GM23338 (cell line): ENCODE results near the gene KIFC1. TPM values are rescaled to one million over a fixed set of nuclear protein-coding genes. Genes with fewer than 3 reads are reported as not detected.
"Not testable (repeated sequence)": the region's sequence is repeated elsewhere in the genome, so short reads cannot be mapped to it uniquely, and the experiment has no call there.

Source experiments
- ATAC-seq: fragments of 200-7000 bp; cut with Tn5 transposase; 3 replicates; pipeline ENCODE4 v1.9.1; 2020
- DNase-seq: peaks from one replicate; pipeline ENCODE4 v3.0.0-alpha.2; 2015; ENCODE audit warnings: low spot score
- H2AFZ ChIP-seq: fragments of 200-600 bp; sonication (generic); 2 replicates; pipeline ENCODE4 v1.8.0; 2016; ENCODE audit warnings: antibody characterized with exemption, mild to moderate bottlenecking, moderate library complexity
- H3F3A ChIP-seq: fragments of 200-600 bp; sonication (generic); replicated peaks from 2 replicates; pipeline ENCODE4 v1.8.0; 2017; ENCODE audit warnings: antibody characterized with exemption, mixed run types, low read depth
- H3K27ac ChIP-seq: fragments of 200-600 bp; sonication (generic); 2 replicates; pipeline ENCODE4 v1.6.1; 2016; ENCODE audit warnings: low read depth
- H3K27me3 ChIP-seq: fragments of 200-600 bp; sonication (generic); 2 replicates; pipeline ENCODE4 v1.8.0; 2016; ENCODE audit warnings: mild to moderate bottlenecking, mixed run types, moderate library complexity; ENCODE audit not compliant: insufficient read depth
- H3K36me3 ChIP-seq: fragments of 200-600 bp; sonication (generic); 2 replicates; pipeline ENCODE4 v1.8.0; 2016; ENCODE audit warnings: mild to moderate bottlenecking; ENCODE audit not compliant: insufficient read depth
- H3K4me1 ChIP-seq: fragments of 200-600 bp; sonication (generic); 2 replicates; pipeline ENCODE4 v1.8.0; 2016; ENCODE audit warnings: mild to moderate bottlenecking, moderate library complexity; ENCODE audit not compliant: insufficient read depth
- H3K4me2 ChIP-seq: fragments of 200-600 bp; sonication (generic); 2 replicates; pipeline ENCODE4 v1.7.1; 2017; ENCODE audit warnings: mixed run types
- H3K4me3 ChIP-seq: fragments of 200-600 bp; sonication (generic); 2 replicates; pipeline ENCODE4 v1.6.1; 2016; ENCODE audit warnings: mixed run types
- H3K79me2 ChIP-seq: fragments of 200-600 bp; sonication (generic); replicated peaks from 2 replicates; pipeline ENCODE4 v1.8.0; 2017; ENCODE audit warnings: mild to moderate bottlenecking; ENCODE audit not compliant: insufficient read depth
- H3K9me2 ChIP-seq: fragments of 200-600 bp; sonication (generic); 2 replicates; pipeline ENCODE4 v1.8.0; 2017; ENCODE audit not compliant: insufficient read depth
- H4K20me1 ChIP-seq: fragments of 200-600 bp; sonication (generic); replicated peaks from 2 replicates; pipeline ENCODE4 v1.8.0; 2017; ENCODE audit warnings: mild to moderate bottlenecking; ENCODE audit not compliant: insufficient read depth
- H3K27ac Mint-ChIP-seq: 2 replicates; pipeline ENCODE4 v1.8.0; 2020; ENCODE audit warnings: inconsistent platforms, mild to moderate bottlenecking, moderate library complexity, mixed read lengths
- H3K27me3 Mint-ChIP-seq: 3 replicates; pipeline ENCODE4 v1.8.0; 2022; ENCODE audit warnings: low read depth, mild to moderate bottlenecking, moderate library complexity, mixed read lengths, inconsistent platforms; ENCODE audit not compliant: insufficient read depth, poor library complexity
- H3K36me3 Mint-ChIP-seq: 3 replicates; pipeline ENCODE4 v1.8.0; 2021; ENCODE audit warnings: low read depth, mild to moderate bottlenecking, inconsistent platforms, moderate library complexity, mixed read lengths
- H3K4me1 Mint-ChIP-seq: 3 replicates; pipeline ENCODE4 v1.8.0; 2020; ENCODE audit warnings: mild to moderate bottlenecking, inconsistent platforms, mixed read lengths
- H3K4me3 Mint-ChIP-seq: 3 replicates; pipeline ENCODE4 v1.8.0; 2021; ENCODE audit warnings: moderate library complexity, mild to moderate bottlenecking, inconsistent platforms, mixed read lengths
- H3K9me3 Mint-ChIP-seq: 3 replicates; pipeline ENCODE4 v1.8.0; 2020; ENCODE audit warnings: moderate library complexity, mild to moderate bottlenecking, inconsistent platforms, mixed read lengths
- CREB1 ChIP-seq: fragments of 250-450 bp; sonication (Bioruptor Pico); IDR thresholded peaks from 2 replicates; pipeline ENCODE4 v1.5.0; 2020; ENCODE audit warnings: low read depth, mild to moderate bottlenecking, moderate library complexity
- EZH2 ChIP-seq: fragments of 200-600 bp; sonication (generic); IDR thresholded peaks from one replicate; pipeline ENCODE4 v1.8.0; 2017; ENCODE audit warnings: antibody characterized with exemption, mild to moderate bottlenecking, low read depth; ENCODE audit not compliant: unreplicated experiment
- EZH2phosphoT487 ChIP-seq: fragments of 200-600 bp; sonication (generic); IDR thresholded peaks from one replicate; pipeline ENCODE4 v1.8.1; 2018; ENCODE audit warnings: antibody characterized with exemption; ENCODE audit not compliant: unreplicated experiment
- JUNB ChIP-seq: IDR thresholded peaks from one replicate; pipeline ENCODE4 v1.6.1; 2016; ENCODE audit warnings: antibody characterized with exemption; ENCODE audit not compliant: unreplicated experiment
- STAT1 ChIP-seq: IDR thresholded peaks from one replicate; pipeline ENCODE4 v1.6.1; 2016; ENCODE audit warnings: antibody characterized with exemption; ENCODE audit not compliant: unreplicated experiment
- ZNF331 ChIP-seq: fragments of 250-450 bp; sonication (Bioruptor Pico); IDR thresholded peaks from 2 replicates; pipeline ENCODE4 v1.5.0; 2020; ENCODE audit warnings: low read depth, mild to moderate bottlenecking, moderate library complexity
- polyA plus RNA-seq: library from polyadenylated mRNA; unstranded; fragments of >200 nt; fragmentation: Nextera tagmentation; extraction: Ambion mirVana; gene quantifications from 2 replicates; pipeline ENCODE4 v1.2.1, GENCODE V29; 2016
- total RNA-seq: library from RNA; depleted of rRNA; stranded (reverse); fragments of >200 nt; shearing (Covaris generic); gene quantifications from 2 replicates; pipeline ENCODE4 v1.2.3, GENCODE V29; 2014
- TF ChIP-seq, protein P1 (sequence below): IDR thresholded peaks from 2 replicates; pipeline ENCODE4 v1.6.1; 2016; ENCODE audit warnings: antibody characterized with exemption
- TF ChIP-seq, protein P2 (sequence below), 2 experiments: fragments of 200-600 bp in 1 of 2; sonication (generic) in 1 of 2; conservative IDR thresholded peaks; 2 replicates each; pipeline versions ENCODE4 v1.5.1 to v1.6.1; 2016 to 2017; ENCODE audit warnings: antibody characterized with exemption in 2 of 2, low read depth in 2 of 2, mild to moderate bottlenecking in 2 of 2, moderate library complexity in 1 of 2
- TF ChIP-seq, protein P3 (sequence below): IDR thresholded peaks from one replicate; pipeline ENCODE4 v1.6.1; 2018; ENCODE audit warnings: antibody characterized with exemption; ENCODE audit not compliant: unreplicated experiment

Gene KIFC1
- total and polyA plus RNA-seq, 2 experiments from 2014 or later, result 10.3 to 61.7 TPM

DNA sequence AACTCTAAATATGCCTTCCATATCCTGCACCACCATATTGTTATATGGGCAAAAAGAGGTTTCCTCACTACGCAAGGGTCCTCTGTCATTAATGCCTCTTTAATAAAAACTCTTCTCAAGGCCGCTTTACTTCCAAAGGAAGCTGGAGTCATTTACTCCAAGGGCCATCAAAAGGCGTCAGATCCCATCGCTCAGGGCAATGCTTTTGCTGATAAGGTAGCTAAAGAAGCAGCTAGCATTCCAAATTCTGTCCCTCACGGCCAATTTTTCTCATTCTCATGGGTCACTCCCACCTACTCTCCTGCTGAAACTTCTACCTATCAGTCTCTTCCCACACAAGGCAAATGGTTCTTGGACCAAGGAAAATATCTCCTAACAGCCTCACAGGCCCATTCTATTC is 43.8 kb upstream of the KIFC1 start:
- Histone ChIP-seq H3K9me2 (no peaks in the 10 kb centered on the region), H3K27me3 (no peaks in the 10 kb centered on the region), H3F3A (0 out of 2 replicates have a peak, but pooled peaks cover 3% of the 10 kb centered on the region), H4K20me1 (no peaks in the 10 kb centered on the region), H3K79me2 (no peaks in the 10 kb centered on the region), H3K27ac (no peak overlapping the region), H3K36me3 (no peaks in the 10 kb centered on the region), H3K4me2 (no peak overlapping the region), H2AFZ (no peak overlapping the region), H3K4me1 (peaks cover 8% of the 10 kb centered on the region; the same call in 1 of the 2 replicates), H3K4me3 (no peak overlapping the region)
- H3K36me3 Mint-ChIP-seq, result no peaks in the 10 kb centered on the region
- no peak overlapping the region for H3K4me3 Mint-ChIP-seq
- TF ChIP-seq, protein P1, sequence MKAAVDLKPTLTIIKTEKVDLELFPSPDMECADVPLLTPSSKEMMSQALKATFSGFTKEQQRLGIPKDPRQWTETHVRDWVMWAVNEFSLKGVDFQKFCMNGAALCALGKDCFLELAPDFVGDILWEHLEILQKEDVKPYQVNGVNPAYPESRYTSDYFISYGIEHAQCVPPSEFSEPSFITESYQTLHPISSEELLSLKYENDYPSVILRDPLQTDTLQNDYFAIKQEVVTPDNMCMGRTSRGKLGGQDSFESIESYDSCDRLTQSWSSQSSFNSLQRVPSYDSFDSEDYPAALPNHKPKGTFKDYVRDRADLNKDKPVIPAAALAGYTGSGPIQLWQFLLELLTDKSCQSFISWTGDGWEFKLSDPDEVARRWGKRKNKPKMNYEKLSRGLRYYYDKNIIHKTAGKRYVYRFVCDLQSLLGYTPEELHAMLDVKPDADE, result no peak
- TF ChIP-seq STAT1 (no peak), EZH2phosphoT487 (no peak), EZH2 (no peak), JUNB (no peak), CREB1 (no peak), ZNF331 (CRISPR knock-in tag) (no peak)
- TF ChIP-seq, protein P2, sequence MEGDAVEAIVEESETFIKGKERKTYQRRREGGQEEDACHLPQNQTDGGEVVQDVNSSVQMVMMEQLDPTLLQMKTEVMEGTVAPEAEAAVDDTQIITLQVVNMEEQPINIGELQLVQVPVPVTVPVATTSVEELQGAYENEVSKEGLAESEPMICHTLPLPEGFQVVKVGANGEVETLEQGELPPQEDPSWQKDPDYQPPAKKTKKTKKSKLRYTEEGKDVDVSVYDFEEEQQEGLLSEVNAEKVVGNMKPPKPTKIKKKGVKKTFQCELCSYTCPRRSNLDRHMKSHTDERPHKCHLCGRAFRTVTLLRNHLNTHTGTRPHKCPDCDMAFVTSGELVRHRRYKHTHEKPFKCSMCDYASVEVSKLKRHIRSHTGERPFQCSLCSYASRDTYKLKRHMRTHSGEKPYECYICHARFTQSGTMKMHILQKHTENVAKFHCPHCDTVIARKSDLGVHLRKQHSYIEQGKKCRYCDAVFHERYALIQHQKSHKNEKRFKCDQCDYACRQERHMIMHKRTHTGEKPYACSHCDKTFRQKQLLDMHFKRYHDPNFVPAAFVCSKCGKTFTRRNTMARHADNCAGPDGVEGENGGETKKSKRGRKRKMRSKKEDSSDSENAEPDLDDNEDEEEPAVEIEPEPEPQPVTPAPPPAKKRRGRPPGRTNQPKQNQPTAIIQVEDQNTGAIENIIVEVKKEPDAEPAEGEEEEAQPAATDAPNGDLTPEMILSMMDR (conservative IDR thresholded peaks at IDR 0.05; ENCODE audit: low read depth in 2 of 2), result no peak
- TF ChIP-seq, protein P3, sequence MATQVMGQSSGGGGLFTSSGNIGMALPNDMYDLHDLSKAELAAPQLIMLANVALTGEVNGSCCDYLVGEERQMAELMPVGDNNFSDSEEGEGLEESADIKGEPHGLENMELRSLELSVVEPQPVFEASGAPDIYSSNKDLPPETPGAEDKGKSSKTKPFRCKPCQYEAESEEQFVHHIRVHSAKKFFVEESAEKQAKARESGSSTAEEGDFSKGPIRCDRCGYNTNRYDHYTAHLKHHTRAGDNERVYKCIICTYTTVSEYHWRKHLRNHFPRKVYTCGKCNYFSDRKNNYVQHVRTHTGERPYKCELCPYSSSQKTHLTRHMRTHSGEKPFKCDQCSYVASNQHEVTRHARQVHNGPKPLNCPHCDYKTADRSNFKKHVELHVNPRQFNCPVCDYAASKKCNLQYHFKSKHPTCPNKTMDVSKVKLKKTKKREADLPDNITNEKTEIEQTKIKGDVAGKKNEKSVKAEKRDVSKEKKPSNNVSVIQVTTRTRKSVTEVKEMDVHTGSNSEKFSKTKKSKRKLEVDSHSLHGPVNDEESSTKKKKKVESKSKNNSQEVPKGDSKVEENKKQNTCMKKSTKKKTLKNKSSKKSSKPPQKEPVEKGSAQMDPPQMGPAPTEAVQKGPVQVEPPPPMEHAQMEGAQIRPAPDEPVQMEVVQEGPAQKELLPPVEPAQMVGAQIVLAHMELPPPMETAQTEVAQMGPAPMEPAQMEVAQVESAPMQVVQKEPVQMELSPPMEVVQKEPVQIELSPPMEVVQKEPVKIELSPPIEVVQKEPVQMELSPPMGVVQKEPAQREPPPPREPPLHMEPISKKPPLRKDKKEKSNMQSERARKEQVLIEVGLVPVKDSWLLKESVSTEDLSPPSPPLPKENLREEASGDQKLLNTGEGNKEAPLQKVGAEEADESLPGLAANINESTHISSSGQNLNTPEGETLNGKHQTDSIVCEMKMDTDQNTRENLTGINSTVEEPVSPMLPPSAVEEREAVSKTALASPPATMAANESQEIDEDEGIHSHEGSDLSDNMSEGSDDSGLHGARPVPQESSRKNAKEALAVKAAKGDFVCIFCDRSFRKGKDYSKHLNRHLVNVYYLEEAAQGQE, result no peak
- no peaks in the 10 kb centered on the region for H3K9me3 Mint-ChIP-seq
- H3K27me3 Mint-ChIP-seq, result peaks cover 8% of the 10 kb centered on the region
- DNase-seq, result no peak
- no peak for ATAC-seq
- H3K27ac Mint-ChIP-seq, result no peak overlapping the region
- H3K4me1 Mint-ChIP-seq, result peaks cover 17% of the 10 kb centered on the region

DNA sequence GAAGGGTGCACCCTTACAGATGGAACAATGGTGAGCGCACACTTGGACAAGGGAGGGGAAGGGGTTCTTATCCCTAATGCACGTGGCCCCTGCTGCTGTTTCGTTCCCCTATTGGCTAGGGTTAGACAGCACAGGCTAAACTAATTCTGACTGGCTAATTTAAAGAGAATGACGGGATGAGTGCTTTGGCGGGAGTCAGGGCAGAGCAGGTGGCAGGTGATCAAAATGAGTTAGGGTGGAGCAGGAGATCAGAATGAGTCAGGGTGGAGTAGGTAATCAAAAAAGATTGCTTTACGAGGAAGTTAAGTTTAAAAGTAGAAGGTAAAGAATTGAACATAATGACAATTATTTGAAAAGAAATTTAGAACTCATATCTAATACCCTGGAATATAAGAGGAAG is 35.8 kb upstream of the KIFC1 start:
- not testable (repeated sequence) for H3K36me3 ChIP-seq, H3K27ac Mint-ChIP-seq, H2AFZ ChIP-seq, H3F3A ChIP-seq, H3K27me3 ChIP-seq, H3K27ac ChIP-seq, DNase-seq, H3K4me2 ChIP-seq, H3K4me1 ChIP-seq, H3K4me3 ChIP-seq, H3K79me2 ChIP-seq, H4K20me1 ChIP-seq, H3K4me3 Mint-ChIP-seq, H3K27me3 Mint-ChIP-seq, H3K36me3 Mint-ChIP-seq, ATAC-seq, H3K9me2 ChIP-seq
- Mint-ChIP-seq H3K9me3 (peaks cover 10% of the 10 kb centered on the region), H3K4me1 (peaks cover 14% of the 10 kb centered on the region)
